SH-SY5Y (cell line): Measurements from ENCODE around the gene TRAPPC14.

Source experiments
- GATA2 ChIP-seq: IDR thresholded peaks from 2 replicates; pipeline ENCODE4 v1.6.1; 2011; ENCODE audit warnings: mild to moderate bottlenecking, low read depth, low read length
- GATA3 ChIP-seq: IDR thresholded peaks from 2 replicates; pipeline ENCODE4 v1.6.1; 2011; ENCODE audit warnings: low read depth, mild to moderate bottlenecking, low read length, moderate library complexity

GRCh38 chr7:100185726-100186125 is 27.2 kb upstream of the TRAPPC14 start:
- TF ChIP-seq GATA3 (no peak), GATA2 (no peak)
